ENCODE data around the gene XCL1.
"Not testable (repeated sequence)": the region's sequence is repeated elsewhere in the genome, so short reads cannot be mapped to it uniquely, and the experiment has no call there.

Gene XCL1

GRCh38 chr1:168576245-168576688, at the start of gene XCL1:
Gene XCL1, plus strand, starts transcription at chr1:168576605. Its CDS starts 33 bp downstream, at chr1:168576638.
- not testable (repeated sequence) for DNase-seq

DNA sequence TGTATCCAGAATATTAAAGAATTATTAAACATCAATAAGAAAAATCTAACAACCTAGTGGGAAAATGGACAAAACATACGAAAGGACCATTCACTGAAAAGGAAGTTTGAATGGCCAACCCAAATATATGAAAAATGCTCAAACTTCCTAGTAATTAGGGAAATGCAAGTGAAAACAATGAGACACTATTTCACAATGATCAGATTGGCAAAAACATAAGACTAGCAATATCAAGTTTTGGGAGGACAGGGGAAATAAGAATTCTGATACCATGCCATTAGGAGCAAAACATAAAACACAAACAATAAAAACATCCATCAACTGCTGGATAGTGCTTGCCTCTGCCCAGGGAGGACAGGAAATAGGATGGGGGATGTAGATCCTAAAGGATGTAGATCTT, 46.9 kb upstream of the XCL1 start:
- DNase-seq: no peak

DNA sequence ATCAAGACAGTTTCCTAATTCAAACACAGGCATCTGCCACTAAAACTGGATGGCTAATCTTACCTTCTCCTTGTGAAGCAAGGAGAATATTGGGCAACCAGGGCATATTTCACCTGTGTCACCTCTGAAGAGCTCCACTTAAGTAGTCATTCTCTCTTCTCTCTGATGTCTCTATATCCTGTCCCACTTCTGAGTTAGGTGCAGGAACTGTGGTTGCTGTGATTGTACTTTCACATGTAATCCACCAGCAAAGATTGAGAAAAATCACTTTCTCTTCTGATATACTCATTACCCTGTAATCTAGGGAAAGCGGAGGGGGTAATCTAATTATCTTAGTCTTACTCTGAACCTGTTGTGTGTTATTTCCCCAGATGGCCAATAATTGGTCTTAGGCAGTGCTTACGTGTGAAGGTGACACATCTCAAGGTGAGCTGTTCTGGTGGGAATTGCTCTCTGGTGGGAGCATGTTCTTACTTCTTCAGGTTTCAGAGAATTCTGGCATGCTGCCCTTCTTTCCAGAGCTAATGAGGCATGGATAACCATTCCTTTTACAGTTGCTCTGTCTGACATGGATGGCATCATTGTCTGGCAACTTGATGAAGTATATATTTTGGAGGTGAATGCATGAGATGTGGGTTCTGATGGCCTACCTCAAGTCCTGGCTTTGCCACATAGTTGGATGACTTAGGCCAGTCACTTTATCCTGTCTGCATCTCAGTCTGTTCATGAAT, 44.6 kb upstream of the XCL1 start:
- DNase-seq: no peak

GRCh38 chr1:168535536-168535935, 40.9 kb upstream of the XCL1 start:
- no peak for DNase-seq

- DNase-seq: not testable (repeated sequence)
Measured at GRCh38 chr1:168540798-168541197, 35.6 kb upstream of the XCL1 start.

DNA sequence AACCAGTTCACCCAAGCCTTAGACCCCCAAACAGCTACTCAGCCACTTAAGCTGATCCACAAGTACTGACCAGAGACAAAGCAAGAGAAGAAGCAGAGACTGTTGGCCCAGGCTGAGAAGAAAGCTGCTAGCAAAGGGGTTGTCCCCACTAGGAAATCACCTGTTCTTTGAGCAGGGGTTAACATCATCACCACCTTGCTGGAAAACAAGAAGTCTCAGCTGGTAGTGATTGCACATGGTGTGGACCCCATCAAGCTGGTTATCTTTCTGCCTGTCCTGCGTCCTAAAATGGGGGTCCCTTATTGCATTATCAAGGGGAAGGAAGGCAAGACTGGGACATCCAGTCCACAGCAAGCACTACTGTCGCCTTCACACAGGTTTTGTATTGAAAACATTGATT, 33.4 kb upstream of the XCL1 start:
- DNase-seq: not testable (repeated sequence)

GRCh38 chr1:168543840-168544498, 32.4 kb upstream of the XCL1 start, which contains the start of gene XCL2:
Gene XCL2, minus strand, starts transcription at chr1:168543997. Its CDS starts 33 bp downstream, at chr1:168543964.
- not testable (repeated sequence) for DNase-seq

GRCh38 chr1:168545678-168546552, 30.5 kb upstream of the XCL1 start:
- DNase-seq: not testable (repeated sequence)

DNA sequence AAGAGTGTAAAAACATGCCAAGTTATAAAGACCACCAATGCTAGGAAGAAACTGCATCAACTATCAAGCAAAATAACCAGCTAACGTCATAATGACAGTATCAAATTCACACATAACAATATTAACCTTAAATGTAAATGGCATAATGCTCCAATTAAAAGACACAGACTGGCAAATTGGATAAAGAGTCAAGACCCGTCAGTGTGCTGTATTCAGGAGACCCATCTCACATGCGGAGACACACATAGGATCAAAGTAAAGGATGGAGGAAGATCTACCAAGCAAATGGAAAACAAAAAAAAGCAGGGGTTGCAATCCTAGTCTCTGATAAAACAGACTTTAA, 29.9 kb upstream of the XCL1 start:
- not testable (repeated sequence) for DNase-seq

DNA sequence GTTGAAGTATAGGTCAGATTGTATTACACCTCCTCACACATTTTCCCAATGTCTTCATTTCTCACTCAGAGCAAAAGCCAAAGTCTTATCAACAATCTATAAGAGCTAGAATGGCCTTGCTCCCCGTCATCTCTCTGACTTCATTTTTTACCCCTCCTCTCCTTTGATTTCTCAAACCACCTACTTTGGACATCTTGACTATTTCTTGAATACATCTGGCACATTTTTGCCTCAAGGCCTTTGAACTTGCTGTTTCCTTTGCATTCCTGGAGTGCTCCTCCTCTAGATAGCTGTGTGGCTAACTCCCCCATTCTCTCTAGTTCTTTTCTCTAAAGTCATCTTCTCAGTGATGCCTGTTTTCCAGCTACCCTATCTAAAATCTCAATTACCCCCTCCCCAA, 25.4 kb upstream of the XCL1 start:
- DNase-seq: no peak

GRCh38 chr1:168551688-168552087, 24.7 kb upstream of the XCL1 start:
- no peak for DNase-seq

DNA sequence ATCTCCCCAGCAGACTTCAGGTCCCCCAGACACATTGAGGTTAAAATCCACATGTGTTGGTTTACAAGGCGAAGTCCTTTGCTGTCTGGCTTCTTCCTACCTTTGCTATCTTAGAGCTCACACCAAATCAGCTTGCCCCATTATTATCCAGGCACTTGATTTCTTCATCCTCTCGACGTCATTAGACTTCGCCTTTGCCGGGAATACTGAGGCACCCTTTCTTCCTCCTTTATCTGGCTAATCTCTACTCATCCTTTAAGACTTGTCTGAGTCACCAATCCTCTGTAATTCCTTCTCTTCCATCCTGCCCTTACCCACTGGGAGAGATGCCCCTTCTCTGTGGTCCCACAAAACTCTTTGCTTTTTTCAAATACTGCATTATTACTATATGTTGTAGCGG, 23.4 kb upstream of the XCL1 start:
- DNase-seq: no peak

- no peak for DNase-seq
Measured at GRCh38 chr1:168553680-168554553, 22.5 kb upstream of the XCL1 start.

DNA sequence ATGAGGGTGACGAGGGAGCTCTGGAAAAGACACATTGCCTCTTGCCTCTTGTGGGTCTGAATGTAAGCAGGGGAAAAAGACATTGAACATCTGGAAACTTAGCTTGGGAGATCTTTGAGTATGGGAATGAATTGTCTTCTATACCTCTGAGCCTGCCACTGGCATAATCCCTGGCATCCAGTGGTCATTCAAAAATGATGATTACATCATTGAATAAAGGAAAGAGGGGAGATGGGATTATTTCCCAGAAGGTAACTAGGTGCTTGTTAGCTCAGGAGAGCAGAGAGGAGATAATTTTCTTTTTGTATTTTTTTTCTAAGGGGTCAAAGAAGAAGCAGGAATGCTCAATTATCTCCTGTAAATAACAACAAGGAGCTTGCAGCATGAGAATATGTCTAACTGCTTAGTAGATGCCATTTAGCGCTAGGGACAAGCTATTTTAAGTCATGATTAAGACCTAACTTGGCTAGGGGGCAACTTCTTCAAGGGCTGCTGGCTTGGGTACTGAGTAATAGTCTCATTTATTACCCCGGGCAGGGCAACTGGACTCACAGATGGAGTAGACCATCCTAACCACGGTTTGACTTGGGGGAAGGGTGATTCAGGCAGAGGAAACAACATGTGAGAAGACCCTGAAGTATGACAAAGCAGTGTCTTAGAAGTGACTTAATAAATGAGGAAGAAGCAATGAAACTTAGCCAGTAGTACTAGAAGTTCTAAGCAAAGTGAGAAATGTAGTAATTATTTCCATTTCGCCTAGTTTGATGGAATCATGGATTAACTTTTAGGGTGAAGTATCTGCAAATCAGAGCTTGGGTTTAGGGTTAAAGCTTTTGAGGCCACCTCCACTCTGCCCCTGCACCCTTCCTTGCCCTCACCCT, 21.6 kb upstream of the XCL1 start:
- no peak for DNase-seq

DNA sequence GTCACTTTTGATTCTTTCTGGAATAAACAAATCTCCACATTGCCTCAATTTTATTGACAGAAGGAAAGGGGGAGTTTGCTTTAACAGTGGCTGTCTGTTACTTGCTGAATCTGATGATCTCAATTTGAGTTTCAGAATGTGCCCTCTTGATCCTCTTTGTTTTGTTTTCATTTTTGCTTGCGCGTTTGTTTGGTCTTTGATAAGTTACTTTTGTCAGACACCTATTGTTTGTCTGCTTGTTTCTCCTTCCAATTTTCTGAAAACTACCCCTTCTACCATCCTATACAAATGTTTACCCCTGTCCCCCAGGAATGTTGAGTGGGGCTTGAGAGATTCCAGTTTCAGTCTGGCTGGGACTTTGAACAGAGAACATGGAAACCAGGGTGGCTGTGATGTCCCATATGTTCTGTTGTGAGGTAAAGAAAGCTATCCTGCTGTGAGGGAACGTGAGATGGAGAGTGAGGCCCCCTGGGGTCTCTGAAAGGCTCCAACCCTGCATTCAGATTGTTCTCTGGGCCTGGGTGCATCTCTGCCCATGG, 20.8 kb upstream of the XCL1 start:
- no peak for DNase-seq

DNA sequence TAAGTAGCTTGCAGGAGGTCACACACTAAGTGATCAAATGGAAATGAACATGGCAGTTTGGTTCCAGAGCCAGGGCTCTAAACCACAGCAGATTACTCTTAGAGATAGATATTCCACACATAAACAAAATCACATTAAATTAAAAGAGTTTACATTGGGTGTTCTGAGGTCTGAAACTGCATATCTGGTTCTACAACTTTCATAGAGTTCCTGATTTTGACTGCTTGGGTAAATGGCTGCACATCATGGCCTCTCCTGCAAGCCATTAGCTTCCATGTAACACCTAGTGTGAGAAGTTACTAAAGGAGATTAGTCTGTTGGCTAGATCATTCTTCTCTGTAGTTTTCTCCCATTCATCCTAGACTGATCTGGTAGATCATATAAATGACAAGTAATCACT, 19.8 kb upstream of the XCL1 start:
- no peak for DNase-seq

DNA sequence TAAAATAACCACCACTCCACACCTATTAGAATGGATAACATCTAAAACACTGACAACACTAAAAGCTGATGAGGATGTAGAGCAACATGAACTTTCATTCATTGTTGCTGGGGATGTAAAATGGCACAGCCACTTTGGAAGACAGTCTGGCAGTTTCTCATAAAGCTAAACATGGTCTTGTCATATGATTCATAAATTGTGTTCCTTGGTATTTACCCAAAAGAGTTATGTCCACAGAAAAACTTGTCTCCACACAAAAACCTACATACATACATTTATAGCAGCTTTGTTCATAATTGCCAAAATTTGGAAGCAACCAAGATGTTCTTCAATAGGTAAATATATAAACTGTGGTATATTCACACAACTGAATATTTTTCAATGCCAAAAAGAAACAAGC, 16.0 kb upstream of the XCL1 start:
- DNase-seq: no peak

GRCh38 chr1:168561989-168562388, 14.4 kb upstream of the XCL1 start:
- DNase-seq: no peak

DNA sequence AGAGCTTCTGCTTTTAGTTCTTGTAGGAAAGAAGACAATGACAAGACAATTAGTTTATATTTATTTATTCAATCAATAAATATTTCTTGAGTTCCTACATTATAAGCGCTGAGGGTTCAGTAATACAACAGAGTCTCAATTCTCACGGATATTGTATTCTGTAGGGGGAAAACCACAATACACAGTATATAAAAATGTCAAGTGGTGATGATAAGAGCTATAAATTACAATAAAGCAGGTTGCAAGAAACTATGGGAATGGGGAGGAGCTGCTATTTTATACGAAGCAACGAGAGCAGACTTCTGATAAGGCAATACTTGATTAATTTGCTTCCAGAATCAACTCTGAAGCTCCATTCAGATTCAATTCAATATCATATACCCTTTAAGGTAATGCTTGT, 10.6 kb upstream of the XCL1 start:
- no peak for DNase-seq

GRCh38 chr1:168567007-168567406, 9.4 kb upstream of the XCL1 start:
- no peak for DNase-seq

- no peak for DNase-seq
Measured at GRCh38 chr1:168567568-168567967, 8.8 kb upstream of the XCL1 start.

Measured in stimulated activated CD4-positive, alpha-beta T cell treated with anti-CD3 and anti-CD28 coated beads, Interleukin-4, amount 100 ng/mL, for 4 hours (primary cell).